NCI-H2196 treated with DMSO at 0.1 percent for 48 hours (cell line): ENCODE measurements around the gene HDAC7.
"Not testable (repeated sequence)": the region's sequence is repeated elsewhere in the genome, so short reads cannot be mapped to it uniquely, and the experiment has no call there.

Source experiments
- DNase-seq: peaks from one replicate; lab custom pipeline; 2025; ENCODE audit not compliant: unreplicated experiment; lab: John Stamatoyannopoulos, UW

HDAC7 gene

GRCh38 chr12:47815447-47815846 lies 4.3 kb downstream of the HDAC7 start:
- DNase-seq = not testable (repeated sequence)

- no peak for DNase-seq
Measured at GRCh38 chr12:47814539-47815170, 5.0 kb downstream of the HDAC7 start.

- DNase-seq = no peak
Measured at GRCh38 chr12:47813511-47814196, 6.0 kb downstream of the HDAC7 start.

GRCh38 chr12:47812797-47813510 lies 6.7 kb downstream of the HDAC7 start:
- no peak for DNase-seq

GRCh38 chr12:47811581-47812484 lies 7.9 kb downstream of the HDAC7 start:
- no peak for DNase-seq

- DNase-seq = no peak
Measured at GRCh38 chr12:47811072-47811396, 8.7 kb downstream of the HDAC7 start.

- not testable (repeated sequence) for DNase-seq
Measured at GRCh38 chr12:47809518-47809917, 10.2 kb downstream of the HDAC7 start.

- no peak for DNase-seq
Measured at GRCh38 chr12:47808574-47809365, 10.9 kb downstream of the HDAC7 start.

GRCh38 chr12:47808050-47808449 lies 11.7 kb downstream of the HDAC7 start:
- no peak for DNase-seq

GRCh38 chr12:47807338-47807737 lies 12.4 kb downstream of the HDAC7 start:
- no peak for DNase-seq

- DNase-seq = no peak
Measured at GRCh38 chr12:47805417-47805816, 14.3 kb downstream of the HDAC7 start.

GRCh38 chr12:47804171-47804570 lies 15.5 kb downstream of the HDAC7 start:
- no peak for DNase-seq

- no peak for DNase-seq
Measured at GRCh38 chr12:47803191-47803875, 16.4 kb downstream of the HDAC7 start.

GRCh38 chr12:47802312-47802711 lies 17.4 kb downstream of the HDAC7 start:
- no peak for DNase-seq

GRCh38 chr12:47801904-47802246 lies 17.8 kb downstream of the HDAC7 start:
- DNase-seq = no peak

- no peak for DNase-seq
Measured at GRCh38 chr12:47801170-47801903, 18.4 kb downstream of the HDAC7 start.

GRCh38 chr12:47800582-47800981 lies 19.1 kb downstream of the HDAC7 start:
- no peak for DNase-seq

- DNase-seq = no peak
Measured at GRCh38 chr12:47799357-47799955, 20.2 kb downstream of the HDAC7 start.

- no peak for DNase-seq
Measured at GRCh38 chr12:47798382-47798948, 21.2 kb downstream of the HDAC7 start.
